CD4-positive, alpha-beta T cell treated with Interleukin-1 beta for 1 hour (primary cell): ENCODE data around the gene CCNL2.
"Not testable (repeated sequence)": the region's sequence is repeated elsewhere in the genome, so short reads cannot be mapped to it uniquely, and the experiment has no call there.

ENCODE experiments used
- DNase-seq, 2 donors: peaks; one replicate each; pipeline ENCODE4 v3.0.0-alpha.2; 2020 to 2022

CCNL2 gene

DNA sequence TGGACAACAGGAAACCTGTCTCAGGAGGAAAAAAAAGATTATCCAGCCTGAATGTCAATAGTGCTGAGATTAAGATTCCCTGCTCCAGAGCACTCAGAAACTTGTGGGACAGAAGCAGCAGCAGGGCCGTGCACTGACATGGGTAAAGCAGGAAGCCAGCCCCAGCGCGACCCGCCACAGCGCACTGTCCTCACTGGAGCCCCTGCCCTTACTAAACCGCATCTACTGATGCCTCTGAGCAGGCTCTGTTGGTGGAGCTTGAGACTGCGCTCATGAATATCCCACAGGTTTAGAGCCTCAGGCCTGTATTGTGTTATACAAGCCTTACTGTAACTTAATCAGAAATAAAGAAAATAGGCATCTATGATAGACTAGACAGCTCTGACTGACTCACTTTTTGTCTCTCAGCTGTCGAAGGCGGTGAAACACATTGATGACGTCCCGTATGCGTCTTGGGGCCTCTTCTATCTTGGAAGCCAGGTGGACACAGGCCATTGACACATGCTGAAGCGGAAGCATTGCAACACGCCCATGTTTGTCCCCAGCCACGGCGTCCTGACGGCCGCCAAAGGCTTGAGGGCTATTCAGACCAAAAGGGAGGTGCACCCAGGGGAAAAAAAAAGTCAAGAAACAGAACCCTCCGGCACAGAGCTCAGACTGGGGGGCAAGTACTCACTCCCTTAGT lies 1.2 kb downstream of the CCNL2 start:
- no peak for DNase-seq

GRCh38 chr1:1395166-1395565 lies 4.0 kb downstream of the CCNL2 start:
- DNase-seq, result no peak

GRCh38 chr1:1394116-1394515 lies 5.0 kb downstream of the CCNL2 start:
- DNase-seq, result no peak

DNA sequence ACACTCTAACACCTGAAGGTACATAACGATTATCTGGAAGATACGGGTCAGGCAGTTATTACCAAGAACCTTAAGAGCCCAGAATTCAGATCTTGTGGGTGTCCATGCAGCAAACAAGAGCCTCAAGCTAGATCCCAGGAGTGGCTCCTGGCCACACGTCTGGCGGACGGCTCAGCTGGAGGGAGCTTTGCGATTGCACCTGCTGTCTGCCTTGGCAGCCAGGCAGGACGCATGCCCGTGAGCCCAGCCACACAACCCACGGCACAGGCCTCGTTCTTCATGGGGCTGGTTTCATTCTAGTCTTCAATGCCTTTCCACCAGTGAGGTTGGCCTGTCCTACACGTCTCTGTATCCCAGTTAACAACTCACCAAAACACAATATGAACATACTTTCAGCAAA lies 5.7 kb downstream of the CCNL2 start:
- DNase-seq, result no peak

DNA sequence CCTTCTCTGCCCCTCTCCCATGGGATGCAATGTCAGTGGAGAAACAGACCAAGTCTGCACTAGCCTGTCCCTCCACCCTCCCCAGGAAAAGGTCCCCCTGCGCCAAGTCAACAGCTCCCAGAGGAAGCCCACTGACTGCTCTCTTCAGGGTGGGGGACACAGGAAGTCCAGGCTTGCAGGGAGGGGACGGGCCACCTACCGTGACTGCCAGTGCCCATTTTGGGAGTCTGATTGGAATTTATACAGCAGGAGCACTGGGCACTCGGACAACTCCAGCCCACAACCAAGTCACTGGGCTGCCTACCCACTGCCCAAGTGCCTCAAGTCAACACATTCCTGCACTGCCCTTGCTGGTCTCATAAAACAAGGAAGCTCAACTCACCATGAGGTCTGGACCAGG lies 6.1 kb downstream of the CCNL2 start:
- DNase-seq, result no peak

GRCh38 chr1:1391225-1391624 lies 7.9 kb downstream of the CCNL2 start:
- no peak for DNase-seq

- DNase-seq, result no peak
Measured at GRCh38 chr1:1390675-1391074, 8.5 kb downstream of the CCNL2 start.

DNA sequence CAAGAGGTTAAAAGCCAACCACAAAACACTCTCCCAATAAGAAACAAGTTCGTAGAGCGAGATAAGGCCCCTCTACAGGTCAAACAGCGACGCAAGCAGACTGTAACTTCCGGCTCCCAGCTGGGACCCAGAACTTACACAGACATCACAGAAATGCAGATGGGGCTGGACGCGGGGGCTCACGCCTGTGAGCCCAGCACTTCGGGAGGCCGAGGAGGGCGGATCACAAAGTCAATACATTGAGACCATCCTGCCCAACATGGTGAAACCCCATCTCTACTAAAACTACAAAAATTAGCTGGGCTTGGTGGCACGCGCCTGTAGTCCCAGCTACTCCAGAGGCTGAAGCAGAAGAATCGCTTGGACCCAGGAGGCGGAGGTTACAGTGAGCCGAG lies 11.1 kb downstream of the CCNL2 start:
- no peak for DNase-seq

GRCh38 chr1:1387098-1388077 lies 11.7 kb downstream of the CCNL2 start:
- no peak for DNase-seq

DNA sequence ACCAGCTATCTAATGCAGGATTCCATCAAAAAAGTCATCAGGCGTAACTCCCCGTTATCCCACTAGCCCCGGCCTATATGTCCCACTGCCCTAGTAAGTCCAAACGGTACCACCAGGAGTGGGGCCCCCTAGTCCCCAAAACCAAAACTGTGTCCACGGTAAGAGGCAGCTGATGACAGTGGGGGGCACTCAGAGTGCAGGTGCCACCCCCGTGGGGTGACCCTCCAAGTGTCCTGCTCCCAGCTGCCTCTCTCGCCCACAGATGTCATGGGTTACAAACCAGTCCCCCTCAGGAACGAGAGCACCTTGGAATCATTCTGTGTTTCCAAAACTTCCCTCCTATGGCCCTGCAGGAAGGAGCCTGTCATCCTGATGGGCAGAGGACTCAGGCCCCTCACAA lies 13.2 kb downstream of the CCNL2 start:
- DNase-seq, result no peak

- not testable (repeated sequence) for DNase-seq
Measured at GRCh38 chr1:1385339-1385738, 13.8 kb downstream of the CCNL2 start.

DNA sequence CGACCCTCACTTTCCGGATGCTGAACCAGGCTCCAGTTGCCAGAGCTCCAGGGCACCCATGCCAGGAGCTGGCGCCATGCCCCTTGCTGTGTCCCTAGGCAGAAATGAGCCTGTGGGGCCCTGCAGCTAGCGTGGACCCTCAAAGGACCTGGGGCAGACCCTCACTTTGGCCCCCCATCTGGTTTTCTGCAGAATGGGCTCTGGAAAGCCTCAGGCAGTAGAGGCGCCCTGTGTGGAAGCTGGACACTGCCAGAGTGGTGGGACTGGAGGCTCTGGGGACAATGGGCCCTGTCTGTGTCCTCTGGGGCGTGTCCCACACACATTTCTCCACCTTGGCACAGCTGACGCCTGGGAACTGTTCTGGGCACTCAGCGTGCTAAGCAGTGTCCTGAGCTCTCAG lies 17.8 kb downstream of the CCNL2 start:
- no peak for DNase-seq

GRCh38 chr1:1380860-1381259 lies 18.3 kb downstream of the CCNL2 start:
- no peak for DNase-seq

GRCh38 chr1:1377540-1378205 lies 21.5 kb downstream of the CCNL2 start:
- DNase-seq, result no peak

GRCh38 chr1:1376551-1377226 lies 22.4 kb downstream of the CCNL2 start:
- DNase-seq, result no peak

DNA sequence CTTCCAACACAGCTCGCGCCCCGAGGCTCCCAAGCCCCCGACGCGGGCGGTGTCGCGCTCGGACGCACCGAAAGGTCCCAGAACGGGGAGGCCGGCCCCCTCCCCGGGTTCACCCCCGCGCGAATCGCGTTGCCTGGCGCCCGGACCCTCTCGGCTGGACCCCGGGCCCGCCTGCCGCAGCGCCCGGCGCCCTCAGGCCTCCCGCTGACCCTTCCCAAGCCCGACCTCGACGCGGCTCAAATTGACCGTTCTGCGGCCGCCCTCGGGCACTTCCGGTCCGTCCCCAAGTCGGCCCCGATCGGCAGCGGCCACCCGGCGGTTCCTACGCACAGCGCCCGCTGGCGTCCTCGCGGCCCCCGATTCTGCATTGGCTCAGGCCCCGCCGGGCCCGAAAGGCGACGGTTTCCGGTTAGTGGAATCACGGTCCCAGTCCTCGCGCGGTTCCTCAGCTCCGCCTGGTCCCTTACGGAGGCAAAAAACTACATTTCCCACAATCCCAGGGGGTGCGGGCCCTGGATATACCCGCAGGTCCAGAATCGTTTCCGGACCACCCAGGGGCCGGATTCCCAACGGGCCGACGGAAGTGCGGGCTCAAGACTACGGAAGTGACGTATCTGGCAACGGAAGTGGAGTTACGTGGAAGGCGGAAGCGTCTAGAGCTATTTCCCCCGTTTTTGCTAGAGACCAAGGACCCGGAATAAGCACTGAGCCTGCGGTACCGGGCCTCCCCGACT lies 24.0 kb downstream of the CCNL2 start, which contains the start of gene AURKAIP1:
Gene AURKAIP1 (minus strand): TSS at position 279 of the 734 bp plus-strand sequence. CDS start 451 bp downstream, outside the sequence.
- DNase-seq, result peak; percentile 99

DNA sequence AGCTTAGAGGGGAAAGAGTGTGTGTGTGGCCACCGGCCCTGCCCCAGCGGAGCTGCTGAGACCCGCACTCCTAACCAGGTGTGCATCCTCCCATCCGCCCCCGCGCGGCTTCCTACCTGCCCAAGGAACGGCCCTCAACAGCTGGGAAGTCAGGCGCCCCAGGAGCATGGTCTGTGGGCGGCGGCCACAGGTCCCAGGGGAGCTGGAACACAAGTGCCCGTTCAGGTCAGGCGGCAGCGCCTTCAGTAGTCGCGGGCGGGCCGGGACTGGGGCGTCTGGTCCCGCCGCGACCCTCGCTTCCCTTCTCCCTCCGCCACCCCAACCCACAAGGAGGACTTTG lies 24.6 kb downstream of the CCNL2 start:
- no peak for DNase-seq

DNA sequence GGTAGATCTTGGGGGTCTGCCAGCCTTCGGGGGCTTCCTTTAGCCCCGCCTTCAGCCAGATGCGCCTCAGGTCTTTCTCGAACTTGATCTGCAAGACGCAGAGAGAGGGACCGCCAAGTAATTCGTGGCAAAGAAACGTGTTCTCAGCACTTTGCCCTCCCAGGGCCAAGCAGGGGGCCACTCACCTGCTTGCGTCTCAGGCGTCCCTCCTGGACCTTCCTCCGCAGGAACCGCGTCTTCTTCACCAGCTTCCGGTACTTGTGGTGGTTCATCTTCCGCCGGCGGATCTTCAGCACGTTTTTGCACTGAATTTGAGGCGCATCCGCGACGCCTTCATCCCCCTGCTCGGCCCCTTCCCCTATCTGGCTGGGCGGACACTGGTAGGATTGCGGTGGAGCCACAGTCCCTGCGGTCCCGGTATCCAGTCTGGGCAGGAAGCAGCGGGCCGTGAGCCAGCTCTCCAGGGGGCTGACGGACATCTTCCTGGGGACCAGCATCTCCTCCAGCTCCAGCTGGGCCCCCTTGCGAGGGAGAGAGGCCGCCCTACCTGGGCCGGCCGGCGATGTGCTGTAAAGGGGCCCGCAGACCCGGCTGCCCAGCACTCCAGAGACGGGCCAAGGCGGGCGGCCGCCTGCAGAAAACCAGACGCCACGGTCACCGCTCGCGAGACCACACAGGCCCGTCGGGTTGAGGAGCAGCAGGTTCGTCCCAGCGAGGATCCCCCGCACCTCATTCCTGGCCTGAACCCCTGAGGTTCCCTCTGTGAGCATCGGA lies 25.1 kb downstream of the CCNL2 start:
- no peak for DNase-seq

- DNase-seq, result no peak
Measured at GRCh38 chr1:1373051-1373814, 25.9 kb downstream of the CCNL2 start.
